Upper lobe of left lung (tissue), 4 donors: Measurements from ENCODE around the gene TSNAX.

ENCODE experiments used
- EP300 ChIP-seq, 4 donors: sonication (generic); formaldehyde crosslinking; IDR thresholded peaks; one replicate each; pipeline ENCODE4 v1.5.1; 2017; ENCODE audit warnings: antibody characterized with exemption in 4 of 4, control low read depth in 2 of 4
- POLR2A ChIP-seq, 4 donors: fragments of 450-650 bp; IDR thresholded peaks; one replicate each; pipeline ENCODE4 v1.5.1; 2016 to 2017; ENCODE audit warnings: antibody characterized with exemption in 4 of 4, mild to moderate bottlenecking in 2 of 4

GRCh38 chr1:231517076-231517475, 11.4 kb upstream of the TSNAX start:
- no peak for TF ChIP-seq POLR2A (IDR thresholded peaks at IDR 0.05)
- no peak for TF ChIP-seq EP300 (IDR thresholded peaks at IDR 0.05)
